ENCODE measurements around the gene TMEM52B.

Gene TMEM52B

DNA sequence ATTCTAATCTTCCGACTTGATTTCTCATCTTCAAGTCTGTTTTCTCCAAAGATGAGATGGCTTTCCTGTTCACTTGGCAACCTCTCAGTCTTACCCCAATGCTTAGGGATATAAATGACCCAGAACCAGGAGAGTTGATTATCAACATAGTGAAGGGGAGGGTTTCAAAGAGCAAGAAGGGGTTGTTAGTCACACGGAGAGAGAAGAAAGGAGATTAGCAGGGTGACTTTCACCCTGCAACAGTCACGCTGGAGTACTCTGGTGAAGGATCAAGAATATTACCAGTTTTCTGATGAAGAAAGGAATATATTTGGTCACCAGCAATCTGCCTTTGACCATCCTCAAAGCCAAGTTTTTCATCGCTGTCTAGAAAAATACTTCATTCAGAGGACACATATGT, at the start of gene TMEM52B:
Gene TMEM52B, plus strand, starts transcription at position 212 of the 400 bp plus-strand sequence. CDS start 543 bp downstream, outside the sequence.
- no peak within 1 kb of the TSS for H3K4me3 ChIP-seq (ENCODE audit: low read depth, low read length)
- TF ChIP-seq, protein P1, sequence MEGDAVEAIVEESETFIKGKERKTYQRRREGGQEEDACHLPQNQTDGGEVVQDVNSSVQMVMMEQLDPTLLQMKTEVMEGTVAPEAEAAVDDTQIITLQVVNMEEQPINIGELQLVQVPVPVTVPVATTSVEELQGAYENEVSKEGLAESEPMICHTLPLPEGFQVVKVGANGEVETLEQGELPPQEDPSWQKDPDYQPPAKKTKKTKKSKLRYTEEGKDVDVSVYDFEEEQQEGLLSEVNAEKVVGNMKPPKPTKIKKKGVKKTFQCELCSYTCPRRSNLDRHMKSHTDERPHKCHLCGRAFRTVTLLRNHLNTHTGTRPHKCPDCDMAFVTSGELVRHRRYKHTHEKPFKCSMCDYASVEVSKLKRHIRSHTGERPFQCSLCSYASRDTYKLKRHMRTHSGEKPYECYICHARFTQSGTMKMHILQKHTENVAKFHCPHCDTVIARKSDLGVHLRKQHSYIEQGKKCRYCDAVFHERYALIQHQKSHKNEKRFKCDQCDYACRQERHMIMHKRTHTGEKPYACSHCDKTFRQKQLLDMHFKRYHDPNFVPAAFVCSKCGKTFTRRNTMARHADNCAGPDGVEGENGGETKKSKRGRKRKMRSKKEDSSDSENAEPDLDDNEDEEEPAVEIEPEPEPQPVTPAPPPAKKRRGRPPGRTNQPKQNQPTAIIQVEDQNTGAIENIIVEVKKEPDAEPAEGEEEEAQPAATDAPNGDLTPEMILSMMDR (IDR thresholded peaks at IDR 0.05; ENCODE audit: low read depth, low read length, missing control alignments), result no peak
- DNase-seq (ENCODE audit: low read depth), result no peak
- in situ Hi-C loops (cut with HindIII; ENCODE audit: low sequenced_read_pairs), result no loop called here

DNA sequence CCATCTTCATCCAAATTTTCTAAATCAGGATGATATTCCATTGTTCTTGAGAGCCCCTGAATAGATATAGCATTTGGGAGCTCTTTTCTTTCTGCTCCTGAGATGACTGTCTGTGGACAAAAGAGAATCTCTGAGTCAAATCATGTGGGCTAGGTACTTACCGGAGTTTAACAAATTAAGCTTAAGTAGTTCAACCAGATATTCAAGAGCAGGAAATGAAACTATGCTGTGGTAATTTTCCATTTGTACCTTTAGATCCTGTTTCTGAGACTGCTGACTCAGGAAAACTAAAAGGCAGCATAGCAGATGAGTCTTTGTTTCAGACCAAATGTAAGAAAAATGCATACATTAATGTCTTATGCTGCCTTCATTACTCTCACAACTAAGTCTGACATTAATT, 48.8 kb upstream of the TMEM52B start, which contains the start of gene CLEC7A:
Gene CLEC7A, minus strand, starts transcription at position 158 of the 400 bp plus-strand sequence. Its CDS starts 117 bp downstream, at position 41.
- TF ChIP-seq, protein P1 (IDR thresholded peaks at IDR 0.05; ENCODE audit: low read depth, low read length, missing control alignments), result no peak
- H3K4me3 ChIP-seq (ENCODE audit: low read depth, low read length), result no peak within 1 kb of the TSS
- DNase-seq (ENCODE audit: low read depth), result no peak
- in situ Hi-C loops (cut with HindIII; ENCODE audit: low sequenced_read_pairs), result no loop called here

DNA sequence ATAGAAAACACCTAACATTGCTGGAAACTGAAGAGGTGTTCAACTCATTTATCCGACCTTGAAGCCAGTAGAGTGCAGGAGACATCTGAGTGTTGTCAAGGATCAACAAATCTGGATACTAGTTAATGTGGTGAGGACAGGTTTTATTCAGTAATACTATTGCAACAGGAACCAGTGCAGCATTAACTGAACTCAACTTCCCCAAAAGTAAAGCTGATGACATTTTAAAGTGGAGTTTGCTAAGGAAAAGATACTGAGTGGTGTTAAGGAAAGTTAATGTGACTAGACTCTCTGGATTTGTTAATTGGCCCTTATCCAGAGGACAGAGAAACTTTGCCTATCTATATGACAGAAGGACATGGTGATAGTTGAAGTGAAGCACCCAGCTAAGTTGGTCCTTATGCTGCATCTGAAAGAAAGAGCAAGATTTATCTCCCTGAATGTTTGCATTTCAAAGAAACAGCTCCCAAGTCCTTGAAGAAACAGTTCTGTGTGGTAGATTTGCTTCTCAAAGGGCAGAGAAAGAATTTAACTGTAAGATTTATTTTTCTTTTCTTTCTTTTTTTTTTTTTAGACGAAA, 47.6 kb upstream of the TMEM52B start:
- in situ Hi-C loops (cut with HindIII; ENCODE audit: low sequenced_read_pairs), result no loop called here
- no peak overlapping the region for H3K4me3 ChIP-seq (ENCODE audit: low read depth, low read length)
- DNase-seq (ENCODE audit: low read depth), result no peak
- TF ChIP-seq, protein P1 (IDR thresholded peaks at IDR 0.05; ENCODE audit: low read depth, low read length, missing control alignments), result no peak

DNA sequence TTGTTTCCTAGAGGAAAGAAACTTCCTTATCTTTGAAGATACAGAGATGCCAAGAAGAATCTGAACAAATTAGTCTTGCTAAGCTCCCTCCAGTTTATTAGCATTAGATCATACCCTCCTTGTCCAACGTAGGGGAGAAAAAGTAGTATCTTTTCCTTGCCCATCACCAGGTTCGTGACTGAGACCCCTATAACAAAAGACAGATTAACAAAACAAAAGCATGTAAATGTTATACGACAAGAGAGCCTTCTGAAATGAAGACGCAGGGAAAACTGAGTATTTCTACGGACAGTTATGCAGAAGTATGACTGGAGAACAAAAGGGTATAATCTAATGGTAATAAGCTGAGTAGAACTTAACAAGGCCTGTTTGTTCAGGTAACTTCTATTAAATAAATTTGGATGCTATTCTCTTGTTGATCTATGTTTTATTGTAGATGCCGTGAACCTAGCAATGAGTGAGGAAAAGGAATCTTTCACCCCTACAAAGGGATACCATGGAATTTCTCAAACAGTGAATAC, 45.9 kb upstream of the TMEM52B start:
- DNase-seq (ENCODE audit: low read depth), result no peak
- H3K4me3 ChIP-seq (ENCODE audit: low read depth, low read length), result no peak overlapping the region
- in situ Hi-C loops (cut with HindIII; ENCODE audit: low sequenced_read_pairs), result no loop called here
- TF ChIP-seq, protein P1 (IDR thresholded peaks at IDR 0.05; ENCODE audit: low read depth, low read length, missing control alignments), result no peak

DNA sequence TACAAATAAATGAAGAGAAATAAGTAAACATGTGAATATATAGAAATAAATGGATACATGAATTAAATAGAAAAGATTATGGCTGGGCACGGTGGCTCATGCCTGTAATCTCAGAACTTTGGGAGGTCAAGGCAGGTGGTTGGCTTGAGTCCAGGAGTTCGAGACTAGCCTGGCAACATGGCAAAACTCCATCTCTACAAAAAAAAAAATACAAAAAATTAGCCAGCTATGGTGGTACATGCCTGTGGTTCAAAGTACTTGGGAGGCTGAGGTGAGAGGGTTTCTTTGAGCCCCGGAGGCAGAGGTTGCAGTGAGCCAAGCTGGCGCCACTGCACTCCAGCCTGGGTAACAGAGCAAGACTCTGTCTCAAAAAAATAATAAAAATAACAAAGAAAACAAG, 43.7 kb upstream of the TMEM52B start:
- no peak for DNase-seq (ENCODE audit: low read depth)
- no peak overlapping the region for H3K4me3 ChIP-seq (ENCODE audit: low read depth, low read length)
- in situ Hi-C loops (cut with HindIII; ENCODE audit: low sequenced_read_pairs), result no loop called here
- TF ChIP-seq, protein P1 (IDR thresholded peaks at IDR 0.05; ENCODE audit: low read depth, low read length, missing control alignments), result no peak

DNA sequence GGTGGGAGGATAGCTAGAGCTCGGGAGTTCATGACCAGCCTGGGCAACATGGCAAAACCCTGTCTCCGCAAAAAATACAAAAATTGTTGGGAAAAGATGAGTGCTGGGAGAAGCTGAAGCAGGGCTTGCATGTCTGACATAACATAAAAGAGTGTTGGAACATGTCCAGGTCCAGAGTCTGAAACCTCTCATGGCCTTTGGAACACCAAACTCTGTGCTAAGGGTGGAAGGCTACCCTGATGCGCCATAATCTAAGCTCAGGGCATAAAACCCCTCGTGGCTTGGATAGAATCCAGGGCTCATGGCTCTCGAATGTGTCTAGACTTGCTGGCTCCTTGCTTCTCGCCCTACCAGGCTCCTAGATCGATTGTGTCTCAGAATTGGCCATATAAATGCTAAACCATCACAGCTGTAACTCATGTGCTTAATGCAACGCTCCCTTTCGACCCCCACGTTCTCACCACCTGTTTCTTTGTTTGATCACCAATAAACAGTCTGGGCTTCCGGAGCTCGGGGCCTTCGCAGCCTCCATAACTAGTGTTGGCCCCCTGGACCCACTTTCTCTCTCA, 42.1 kb upstream of the TMEM52B start:
- no peak for DNase-seq (ENCODE audit: low read depth)
- in situ Hi-C loops (cut with HindIII; ENCODE audit: low sequenced_read_pairs), result no loop called here
- TF ChIP-seq, protein P1 (IDR thresholded peaks at IDR 0.05; ENCODE audit: low read depth, low read length, missing control alignments), result no peak
- H3K4me3 ChIP-seq (ENCODE audit: low read depth, low read length), result no peak overlapping the region

Data from astrocyte of the cerebellum (primary cell).